ENCODE data around the gene HOXB4. TPM values are rescaled to one million over a fixed set of nuclear protein-coding genes. Genes with fewer than 3 reads are reported as not detected.
A peak's percentile ranks its signal among the peaks of the same experiment; 100 is the strongest.

The HOXB4 gene
- total RNA-seq, 4 donors from 2014 or later = 0.42 to 2.9 (median 1.4) TPM

DNA sequence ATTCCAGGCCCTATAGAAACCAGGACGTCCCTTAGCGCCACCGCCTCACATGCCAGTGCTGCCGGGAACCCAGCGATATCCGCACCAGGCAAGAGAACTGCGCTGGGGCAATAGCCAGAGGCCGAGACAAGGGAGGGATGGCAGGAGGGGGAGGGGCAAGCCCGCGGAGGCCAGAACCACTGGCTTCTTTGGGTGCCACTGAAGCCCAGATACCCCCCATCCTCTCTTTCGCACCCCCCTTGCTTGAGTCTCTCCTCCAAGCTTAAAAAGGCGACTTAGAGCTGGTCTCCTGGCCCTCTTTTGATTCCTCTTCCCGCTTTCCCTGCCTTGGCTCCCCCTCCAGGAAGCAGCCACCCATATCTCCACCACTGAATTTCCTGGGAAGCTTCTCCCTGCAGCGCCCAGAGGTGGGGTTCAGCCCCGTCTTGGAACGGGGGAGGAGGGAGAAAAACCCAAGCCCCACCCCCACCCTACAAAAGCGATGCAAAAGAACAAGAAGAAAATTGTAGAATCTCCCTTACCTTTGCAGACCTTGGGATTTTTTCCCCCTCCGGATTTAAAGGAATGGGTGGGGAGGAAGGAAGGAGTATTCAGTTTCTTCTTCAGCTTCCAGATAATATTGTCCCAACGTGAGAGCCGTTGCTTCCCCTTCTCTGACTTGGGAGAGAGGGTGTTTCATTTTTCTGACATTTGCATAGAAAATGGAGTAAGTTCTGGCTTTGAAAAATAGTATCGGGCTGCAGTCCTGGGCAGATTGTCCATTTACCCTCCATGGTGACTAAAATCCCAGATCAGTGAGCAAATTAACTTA, 26.0 kb upstream of the HOXB4 start:
- intact Hi-C loops (cut with DNase I; ENCODE audit: low total_unique reads) = no loop called here
- 7 to 10% methylated on average over 21 of the region's 21 CpGs for WGBS, 2 donors
- H3K4me3 ChIP-seq (ENCODE audit: low read depth, poor library complexity, severe bottlenecking) = peak overlapping the region; percentile 35
- no peak for TF ChIP-seq POLR2A (IDR thresholded peaks at IDR 0.05)
- TF ChIP-seq, protein P1, sequence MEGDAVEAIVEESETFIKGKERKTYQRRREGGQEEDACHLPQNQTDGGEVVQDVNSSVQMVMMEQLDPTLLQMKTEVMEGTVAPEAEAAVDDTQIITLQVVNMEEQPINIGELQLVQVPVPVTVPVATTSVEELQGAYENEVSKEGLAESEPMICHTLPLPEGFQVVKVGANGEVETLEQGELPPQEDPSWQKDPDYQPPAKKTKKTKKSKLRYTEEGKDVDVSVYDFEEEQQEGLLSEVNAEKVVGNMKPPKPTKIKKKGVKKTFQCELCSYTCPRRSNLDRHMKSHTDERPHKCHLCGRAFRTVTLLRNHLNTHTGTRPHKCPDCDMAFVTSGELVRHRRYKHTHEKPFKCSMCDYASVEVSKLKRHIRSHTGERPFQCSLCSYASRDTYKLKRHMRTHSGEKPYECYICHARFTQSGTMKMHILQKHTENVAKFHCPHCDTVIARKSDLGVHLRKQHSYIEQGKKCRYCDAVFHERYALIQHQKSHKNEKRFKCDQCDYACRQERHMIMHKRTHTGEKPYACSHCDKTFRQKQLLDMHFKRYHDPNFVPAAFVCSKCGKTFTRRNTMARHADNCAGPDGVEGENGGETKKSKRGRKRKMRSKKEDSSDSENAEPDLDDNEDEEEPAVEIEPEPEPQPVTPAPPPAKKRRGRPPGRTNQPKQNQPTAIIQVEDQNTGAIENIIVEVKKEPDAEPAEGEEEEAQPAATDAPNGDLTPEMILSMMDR (IDR thresholded peaks at IDR 0.05) = no peak
- peak in 1 of 2 donors; percentile 90 for DNase-seq (ENCODE audit: low spot score in 2 of 2)

DNA sequence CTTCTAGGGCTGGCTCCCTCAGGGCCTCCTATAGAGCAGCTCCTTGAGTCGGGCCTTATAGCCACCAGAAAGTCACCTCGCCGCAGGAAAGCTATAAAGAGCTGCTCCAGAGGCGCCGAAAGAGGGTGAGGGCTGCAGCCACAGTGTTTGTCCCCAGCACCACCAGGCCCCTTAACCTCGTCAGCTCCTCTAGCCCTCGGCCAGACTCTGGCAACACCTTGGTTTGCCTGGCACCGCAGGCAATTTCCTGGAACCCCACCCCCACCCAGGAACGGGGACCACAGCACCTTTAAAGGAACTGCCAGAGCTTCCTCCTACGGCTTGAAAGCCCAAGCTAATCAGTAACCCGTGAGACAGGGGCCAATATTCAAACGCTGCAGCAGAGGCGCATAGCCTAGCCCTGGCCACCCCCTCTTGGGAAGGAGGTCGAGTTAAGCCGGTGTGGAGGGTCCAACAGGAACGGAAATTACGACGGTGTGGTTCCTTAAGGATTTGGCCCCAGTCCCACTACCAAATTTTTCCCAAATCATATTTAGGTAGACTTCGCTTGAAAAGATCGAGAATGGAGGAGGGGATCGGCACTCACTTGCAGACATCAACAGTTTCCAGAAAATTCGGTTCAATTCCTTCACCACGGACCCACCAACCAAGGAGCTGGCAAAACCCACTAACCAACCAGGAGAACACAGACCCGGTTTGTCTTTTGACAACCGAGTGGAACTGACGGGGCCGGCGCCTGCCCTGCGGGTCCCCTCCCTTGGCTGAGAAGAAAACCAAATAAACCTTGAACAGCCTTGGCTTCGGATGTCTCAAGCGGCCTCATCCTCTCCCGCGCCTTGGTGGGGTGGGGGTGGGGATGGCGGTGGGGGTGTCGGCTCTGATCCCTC, 23.6 kb upstream of the HOXB4 start:
- DNase-seq (ENCODE audit: low spot score in 2 of 2) = no peak
- H3K4me3 ChIP-seq (ENCODE audit: low read depth, poor library complexity, severe bottlenecking) = no peak overlapping the region
- intact Hi-C loops (cut with DNase I; ENCODE audit: low total_unique reads) = no loop called here
- no peak for TF ChIP-seq POLR2A (IDR thresholded peaks at IDR 0.05)
- TF ChIP-seq, protein P1 (IDR thresholded peaks at IDR 0.05) = no peak
- WGBS, 2 donors = 35 to 46% methylated on average over 34 to 35 of the region's 35 CpGs

DNA sequence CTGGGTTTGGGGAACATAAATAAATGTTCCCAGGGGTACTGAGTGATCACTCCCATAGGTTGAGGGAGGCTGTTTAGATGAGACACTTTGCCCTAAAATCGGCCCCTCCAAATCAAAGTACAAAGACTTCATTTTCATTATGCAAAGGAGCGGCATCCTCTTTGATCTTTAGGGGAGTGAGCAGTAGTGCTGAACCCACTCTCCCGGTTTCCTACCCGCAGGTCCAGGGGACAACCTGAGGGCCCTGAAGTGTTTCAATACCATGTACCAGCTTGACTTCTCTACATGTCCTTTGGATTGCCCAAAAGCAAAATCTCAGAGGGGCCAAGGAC, 23.0 kb upstream of the HOXB4 start:
- no peak overlapping the region for H3K4me3 ChIP-seq (ENCODE audit: low read depth, poor library complexity, severe bottlenecking)
- TF ChIP-seq, protein P1 (IDR thresholded peaks at IDR 0.05) = no peak
- TF ChIP-seq POLR2A (IDR thresholded peaks at IDR 0.05) = no peak
- no peak for DNase-seq (ENCODE audit: low spot score in 2 of 2)
- WGBS, 2 donors = 69 to 87% methylated on average over 4 of the region's 4 CpGs
- intact Hi-C loops (cut with DNase I; ENCODE audit: low total_unique reads) = no loop called here

- no peak for TF ChIP-seq POLR2A (IDR thresholded peaks at IDR 0.05)
- TF ChIP-seq, protein P1 (IDR thresholded peaks at IDR 0.05) = no peak
- WGBS, 2 donors = 83 to 86% methylated on average over 17 of the region's 17 CpGs
- no peak for DNase-seq (ENCODE audit: low spot score in 2 of 2)
- intact Hi-C loops (cut with DNase I; ENCODE audit: low total_unique reads) = no loop called here
- no peak overlapping the region for H3K4me3 ChIP-seq (ENCODE audit: low read depth, poor library complexity, severe bottlenecking)
Observed at GRCh38 chr17:48600244-48601098, 22.3 kb upstream of the HOXB4 start.

- intact Hi-C loops (cut with DNase I; ENCODE audit: low total_unique reads) = no loop called here
- TF ChIP-seq POLR2A (IDR thresholded peaks at IDR 0.05) = no peak
- TF ChIP-seq, protein P1 (IDR thresholded peaks at IDR 0.05) = no peak
- no peak overlapping the region for H3K4me3 ChIP-seq (ENCODE audit: low read depth, poor library complexity, severe bottlenecking)
- WGBS, 2 donors = 90 to 91% methylated on average over 5 of the region's 5 CpGs
- DNase-seq (ENCODE audit: low spot score in 2 of 2) = no peak
Observed at GRCh38 chr17:48599354-48599753, 21.2 kb upstream of the HOXB4 start.

Data from lower leg skin (tissue), 4 donors.